Measurements from ENCODE around the gene UNC5C.

UNC5C gene

GRCh38 chr4:95285797-95286196, 263.0 kb downstream of the UNC5C start:
- H3K4me3 ChIP-seq (ENCODE audit: low read depth, low read length): no peak overlapping the region

GRCh38 chr4:95284655-95285054, 264.1 kb downstream of the UNC5C start:
- no peak overlapping the region for H3K4me3 ChIP-seq (ENCODE audit: low read depth, low read length)

GRCh38 chr4:95283320-95283719, 265.5 kb downstream of the UNC5C start:
- H3K4me3 ChIP-seq (ENCODE audit: low read depth, low read length): no peak overlapping the region

- no peak overlapping the region for H3K4me3 ChIP-seq (ENCODE audit: low read depth, low read length)
These were observed 276.0 kb downstream of the UNC5C start for GRCh38 chr4:95272797-95273196.

GRCh38 chr4:95272036-95272435, 276.7 kb downstream of the UNC5C start:
- H3K4me3 ChIP-seq (ENCODE audit: low read depth, low read length): no peak overlapping the region

GRCh38 chr4:95268819-95269565, 279.8 kb downstream of the UNC5C start:
- H3K4me3 ChIP-seq (ENCODE audit: low read depth, low read length): no peak overlapping the region

- no peak overlapping the region for H3K4me3 ChIP-seq (ENCODE audit: low read depth, low read length)
These were observed 281.7 kb downstream of the UNC5C start for GRCh38 chr4:95267081-95267480.

GRCh38 chr4:95265814-95266740, 282.7 kb downstream of the UNC5C start:
- no peak overlapping the region for H3K4me3 ChIP-seq (ENCODE audit: low read depth, low read length)

GRCh38 chr4:95264843-95265242, 283.9 kb downstream of the UNC5C start:
- no peak overlapping the region for H3K4me3 ChIP-seq (ENCODE audit: low read depth, low read length)

GRCh38 chr4:95263960-95264359, 284.8 kb downstream of the UNC5C start:
- H3K4me3 ChIP-seq (ENCODE audit: low read depth, low read length): no peak overlapping the region

GRCh38 chr4:95263391-95263790, 285.4 kb downstream of the UNC5C start:
- no peak overlapping the region for H3K4me3 ChIP-seq (ENCODE audit: low read depth, low read length)

GRCh38 chr4:95256108-95256835, 292.5 kb downstream of the UNC5C start:
- no peak overlapping the region for H3K4me3 ChIP-seq (ENCODE audit: low read depth, low read length)

GRCh38 chr4:95255396-95256107, 293.2 kb downstream of the UNC5C start:
- H3K4me3 ChIP-seq (ENCODE audit: low read depth, low read length): no peak overlapping the region

GRCh38 chr4:95251568-95251967, 297.2 kb downstream of the UNC5C start:
- no peak overlapping the region for H3K4me3 ChIP-seq (ENCODE audit: low read depth, low read length)

GRCh38 chr4:95250544-95251137, 298.1 kb downstream of the UNC5C start:
- no peak overlapping the region for H3K4me3 ChIP-seq (ENCODE audit: low read depth, low read length)

GRCh38 chr4:95249426-95250021, 299.2 kb downstream of the UNC5C start:
- H3K4me3 ChIP-seq (ENCODE audit: low read depth, low read length): no peak overlapping the region

GRCh38 chr4:95248720-95249425, 299.9 kb downstream of the UNC5C start:
- H3K4me3 ChIP-seq (ENCODE audit: low read depth, low read length): no peak overlapping the region

- no peak overlapping the region for H3K4me3 ChIP-seq (ENCODE audit: low read depth, low read length)
These were observed 304.9 kb downstream of the UNC5C start for GRCh38 chr4:95243892-95244291.

- H3K4me3 ChIP-seq (ENCODE audit: low read depth, low read length): no peak overlapping the region
These were observed 310.2 kb downstream of the UNC5C start for GRCh38 chr4:95238554-95238953.
